MM.1S (cell line): ENCODE results near the gene DDX4.
"Not testable (repeated sequence)": the region's sequence is repeated elsewhere in the genome, so short reads cannot be mapped to it uniquely, and the experiment has no call there.

ENCODE experiments used
- DNase-seq: peaks from one replicate; pipeline ENCODE4 v3.0.0-alpha.2; 2015
- H2AFZ ChIP-seq: fragments of 300-600 bp; sonication (generic); 2 replicates; pipeline ENCODE4 v1.6.0; 2016; ENCODE audit warnings: antibody characterized with exemption, low read length
- H3F3A ChIP-seq: fragments of 300-600 bp; sonication (generic); 2 replicates; pipeline ENCODE4 v1.6.1; 2016; ENCODE audit warnings: mild to moderate bottlenecking, antibody characterized with exemption, low read length, moderate library complexity, mixed read lengths; ENCODE audit not compliant: insufficient read depth
- H3K27ac ChIP-seq: fragments of 300-600 bp; sonication (generic); 2 replicates; pipeline ENCODE4 v1.5.1; 2016; ENCODE audit warnings: mild to moderate bottlenecking, low read length
- H3K27me3 ChIP-seq: fragments of 300-600 bp; sonication (generic); replicated peaks from 2 replicates; pipeline ENCODE4 v1.6.0; 2016; ENCODE audit warnings: low read length; ENCODE audit not compliant: insufficient read depth
- H3K36me3 ChIP-seq: fragments of 300-600 bp; sonication (generic); replicated peaks from 2 replicates; pipeline ENCODE4 v1.6.1; 2016; ENCODE audit warnings: mild to moderate bottlenecking, low read length, mixed read lengths; ENCODE audit not compliant: insufficient read depth
- H3K4me1 ChIP-seq: fragments of 300-600 bp; sonication (generic); 2 replicates; pipeline ENCODE4 v1.6.1; 2016; ENCODE audit warnings: low read length, mixed read lengths
- H3K4me2 ChIP-seq: fragments of 300-600 bp; sonication (generic); 2 replicates; pipeline ENCODE4 v1.6.0; 2016; ENCODE audit warnings: low read depth, low read length
- H3K4me3 ChIP-seq: fragments of 300-600 bp; sonication (generic); 2 replicates; pipeline ENCODE4 v1.5.1; 2016; ENCODE audit warnings: low read length, mixed read lengths
- H3K79me2 ChIP-seq: fragments of 300-600 bp; sonication (generic); 2 replicates; pipeline ENCODE4 v1.6.1; 2016; ENCODE audit warnings: mixed run types, low read length, mixed read lengths
- H3K9ac ChIP-seq: fragments of 300-600 bp; sonication (generic); 2 replicates; pipeline ENCODE4 v1.6.1; 2016; ENCODE audit warnings: low read length, mixed read lengths
- H3K9me2 ChIP-seq: fragments of 300-600 bp; sonication (generic); replicated peaks from 2 replicates; pipeline ENCODE4 v1.6.1; 2016; ENCODE audit warnings: mild to moderate bottlenecking, low read length, mixed read lengths; ENCODE audit not compliant: insufficient read depth
- H3K9me3 ChIP-seq: fragments of 300-600 bp; sonication (generic); replicated peaks from 2 replicates; pipeline ENCODE4 v1.6.1; 2016; ENCODE audit warnings: mild to moderate bottlenecking, low read length, mixed read lengths; ENCODE audit not compliant: insufficient read depth
- H4K20me1 ChIP-seq: fragments of 300-600 bp; sonication (generic); 2 replicates; pipeline ENCODE4 v1.6.1; 2016; ENCODE audit warnings: mild to moderate bottlenecking, low read length, moderate library complexity, mixed read lengths; ENCODE audit not compliant: insufficient read depth
- CTCF ChIP-seq: fragments of 300-600 bp; sonication (generic); IDR thresholded peaks from 2 replicates; pipeline ENCODE4 v1.5.1; 2016; ENCODE audit warnings: antibody characterized with exemption, low read length, mixed read lengths
- EZH2 ChIP-seq: fragments of 300-600 bp; sonication (generic); optimal IDR thresholded peaks from 2 replicates; pipeline ENCODE3; 2017; ENCODE audit warnings: low read depth, mild to moderate bottlenecking, antibody characterized with exemption, low read length, mixed read lengths
- EZH2phosphoT487 ChIP-seq: fragments of 300-600 bp; sonication (generic); IDR thresholded peaks from 2 replicates; pipeline ENCODE4 v1.6.1; 2018; ENCODE audit warnings: antibody characterized with exemption, low read length

Gene DDX4

GRCh38 chr5:55692509-55692908, 45.4 kb upstream of the DDX4 start:
- H3K4me3 ChIP-seq: no peak overlapping the region
- no peak for DNase-seq
- H3K79me2 ChIP-seq: no peaks in the 10 kb centered on the region
- H3K36me3 ChIP-seq: no peaks in the 10 kb centered on the region
- no peaks in the 10 kb centered on the region for H4K20me1 ChIP-seq
- H3K4me1 ChIP-seq: no peaks in the 10 kb centered on the region
- H3K9ac ChIP-seq: no peak overlapping the region
- H3K4me2 ChIP-seq: no peak overlapping the region
- H3K27ac ChIP-seq: no peak overlapping the region
- no peaks in the 10 kb centered on the region for H3K9me3 ChIP-seq
- no peaks in the 10 kb centered on the region for H3F3A ChIP-seq
- H2AFZ ChIP-seq: no peak overlapping the region
- no peaks in the 10 kb centered on the region for H3K27me3 ChIP-seq
- no peaks in the 10 kb centered on the region for H3K9me2 ChIP-seq
- TF ChIP-seq CTCF (no peak), EZH2phosphoT487 (no peak), EZH2 (no peak)

- Histone ChIP-seq H3F3A (no peaks in the 10 kb centered on the region), H3K9me2 (no peaks in the 10 kb centered on the region), H3K79me2 (no peaks in the 10 kb centered on the region), H3K9me3 (no peaks in the 10 kb centered on the region), H2AFZ (no peak overlapping the region), H3K4me3 (no peak overlapping the region), H3K9ac (no peak overlapping the region), H3K4me1 (no peaks in the 10 kb centered on the region), H3K36me3 (no peaks in the 10 kb centered on the region), H4K20me1 (no peaks in the 10 kb centered on the region), H3K27ac (no peak overlapping the region), H3K27me3 (no peaks in the 10 kb centered on the region), H3K4me2 (no peak overlapping the region)
- TF ChIP-seq CTCF: peak; percentile 54
- TF ChIP-seq EZH2: no peak
- DNase-seq: peak; percentile 50
These were observed 43.6 kb upstream of the DDX4 start for GRCh38 chr5:55694152-55694830.

GRCh38 chr5:55696704-55697103, 41.2 kb upstream of the DDX4 start:
- H3K36me3 ChIP-seq, H3K4me3 ChIP-seq, H3K79me2 ChIP-seq, H3K9me2 ChIP-seq, H3K4me1 ChIP-seq, H3K9ac ChIP-seq, H3F3A ChIP-seq, H3K4me2 ChIP-seq, H3K27ac ChIP-seq, H3K27me3 ChIP-seq, H3K9me3 ChIP-seq, H4K20me1 ChIP-seq, H2AFZ ChIP-seq, DNase-seq: not testable (repeated sequence)

GRCh38 chr5:55699041-55699688, 38.7 kb upstream of the DDX4 start:
- no peak for DNase-seq
- H2AFZ ChIP-seq: no peak overlapping the region
- no peaks in the 10 kb centered on the region for H4K20me1 ChIP-seq
- H3K27ac ChIP-seq: no peak overlapping the region
- H3K4me1 ChIP-seq: 0 out of 2 replicates have a peak, but pooled peaks cover 5% of the 10 kb centered on the region
- H3K79me2 ChIP-seq: no peaks in the 10 kb centered on the region
- H3K9ac ChIP-seq: no peak overlapping the region
- no peaks in the 10 kb centered on the region for H3F3A ChIP-seq
- no peaks in the 10 kb centered on the region for H3K9me3 ChIP-seq
- H3K36me3 ChIP-seq: no peaks in the 10 kb centered on the region
- H3K9me2 ChIP-seq: no peaks in the 10 kb centered on the region
- TF ChIP-seq EZH2 (no peak), CTCF (no peak), EZH2phosphoT487 (no peak)
- H3K4me2 ChIP-seq: no peak overlapping the region
- H3K4me3 ChIP-seq: no peak overlapping the region
- H3K27me3 ChIP-seq: no peaks in the 10 kb centered on the region
